ENCODE measurements around the gene KDELR3. TPM values are rescaled to one million over a fixed set of nuclear protein-coding genes. Genes with fewer than 3 reads are reported as not detected.

The KDELR3 gene
- polyA plus RNA-seq, 3 donors: not detected

DNA sequence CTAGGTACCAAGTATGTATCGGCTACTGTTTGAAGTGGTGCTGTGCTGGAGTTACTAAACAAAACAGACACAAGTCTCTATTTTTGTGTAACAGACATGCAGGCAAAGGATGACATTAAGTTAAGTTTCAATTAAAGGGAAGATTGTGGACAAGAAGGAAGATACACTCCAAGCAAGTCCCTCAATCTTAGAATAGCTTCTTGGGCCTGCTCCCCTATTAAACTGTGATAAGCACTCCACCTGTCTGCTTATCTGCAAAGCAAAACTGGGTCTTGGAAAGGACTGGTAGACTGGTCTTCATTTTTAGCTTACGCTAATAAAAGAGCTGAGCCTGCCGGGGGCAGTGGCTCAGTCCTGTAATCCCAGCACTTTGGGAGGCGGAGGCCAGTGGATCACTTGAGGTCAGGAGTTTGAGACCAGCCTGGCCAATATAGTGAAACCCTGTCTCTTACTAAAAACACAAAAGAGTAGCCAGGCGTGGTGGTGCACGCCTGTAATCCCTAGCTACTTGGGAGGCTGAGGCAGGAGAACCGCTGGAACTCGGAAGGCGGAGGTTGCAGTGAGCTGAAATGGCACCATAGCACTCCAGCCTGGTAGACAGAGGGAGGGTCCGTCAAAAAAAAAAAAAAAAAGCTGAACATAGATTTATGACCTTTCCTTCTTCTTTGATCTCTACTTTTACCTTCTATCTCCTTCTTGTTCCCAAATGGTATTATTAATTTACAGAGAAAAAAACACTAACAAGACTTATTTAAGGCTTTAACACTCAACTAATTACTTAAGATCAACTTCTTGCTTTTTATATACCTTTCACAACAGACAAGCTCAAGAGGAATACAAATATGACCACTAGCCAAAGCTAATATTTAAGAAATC is 34.1 kb downstream of the KDELR3 start:
- peaks cover 72% of the 10 kb centered on the region for H4K20me1 ChIP-seq (ENCODE audit: insufficient read depth, low read length)
- Mint-ChIP-seq H3K27me3 (ENCODE audit: low read depth in 3 of 3) (no peaks in the 10 kb centered on the region), H3K27ac (peak overlapping the region in 2 of 7 donors; percentile 66 to 73), H3K36me3 (peaks cover 52 to 75% of the 10 kb centered on the region in 2 donors), H3K4me1 (peaks cover 31% of the 10 kb centered on the region), H3K9me3 (peaks cover 0 to 3% (median 0%) of the 10 kb centered on the region in 7 donors), H3K4me3 (no peak overlapping the region)
- no peaks in the 10 kb centered on the region for H3K9me3 ChIP-seq (replicated peaks in 1 of 2; ENCODE audit: control insufficient read depth in 1 of 2, insufficient read depth in 1 of 2, low read length in 2 of 2)
- H3K79me2 ChIP-seq (ENCODE audit: insufficient read depth, low read length): peaks cover 90% of the 10 kb centered on the region
- peak overlapping the region; percentile 82 for H3K4me2 ChIP-seq (replicated peaks; ENCODE audit: extremely low read depth, low read length, poor library complexity, severe bottlenecking)
- H3K9ac ChIP-seq (ENCODE audit: insufficient read depth, low read length, poor library complexity, severe bottlenecking): no peak overlapping the region
- H3K36me3 ChIP-seq (replicated peaks in 1 of 2; ENCODE audit: control insufficient read depth in 1 of 2, insufficient read depth in 2 of 2, low read length in 2 of 2): peaks cover 51 to 67% of the 10 kb centered on the region in 2 donors
- H3K4me3 ChIP-seq (replicated peaks in 1 of 3; ENCODE audit: low read depth in 2 of 3, low read length in 3 of 3): no peak overlapping the region
- H2AFZ ChIP-seq (ENCODE audit: insufficient read depth, low read depth, low read length, poor library complexity, severe bottlenecking): no peak overlapping the region
- H3K27me3 ChIP-seq (ENCODE audit: control insufficient read depth in 2 of 2, insufficient read depth in 2 of 2, low read length in 2 of 2): no peaks in the 10 kb centered on the region
- intact Hi-C loops (cut with micrococcal nuclease): no loop called here
- H3K4me1 ChIP-seq (ENCODE audit: control insufficient read depth in 1 of 2, insufficient read depth in 2 of 2, low read length in 2 of 2): peaks cover 24 to 32% of the 10 kb centered on the region in 2 donors
- TF ChIP-seq CTCF (IDR thresholded peaks at IDR 0.05): no peak
- no peak overlapping the region for H3K27ac ChIP-seq (ENCODE audit: low read depth in 1 of 2, low read length in 2 of 2)
- DNase-seq: no peak
- WGBS (ENCODE audit: insufficient coverage): 100% methylated on average over 3 of the region's 10 CpGs

DNA sequence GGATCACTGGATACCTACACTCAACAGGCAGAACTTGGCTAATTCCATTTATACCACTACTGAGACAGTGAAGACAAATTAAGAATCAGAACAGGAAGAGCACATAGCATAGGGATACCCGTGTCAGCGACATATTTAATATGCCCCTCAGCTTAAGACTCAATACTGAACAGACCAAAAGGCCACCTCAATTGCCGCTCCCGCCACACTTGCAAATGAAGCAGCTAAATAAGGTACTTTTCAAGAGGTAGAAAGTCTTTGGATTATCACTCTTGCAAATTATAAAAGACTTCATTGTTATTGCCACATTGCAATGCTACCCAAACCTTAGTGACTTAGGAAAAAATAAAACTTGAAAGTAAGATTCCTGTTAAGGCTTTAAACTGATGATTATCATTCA is 35.1 kb downstream of the KDELR3 start:
- Mint-ChIP-seq H3K27me3 (ENCODE audit: low read depth in 3 of 3) (no peaks in the 10 kb centered on the region), H3K4me1 (peaks cover 31% of the 10 kb centered on the region), H3K27ac (peak overlapping the region in 3 of 7 donors; percentile 3 to 46 (median 21)), H3K36me3 (peaks cover 46 to 65% of the 10 kb centered on the region in 2 donors), H3K4me3 (peak overlapping the region in 1 of 2 donors; percentile 28), H3K9me3 (peaks cover 0 to 3% (median 0%) of the 10 kb centered on the region in 7 donors)
- no peak for DNase-seq
- Histone ChIP-seq H3K79me2 (ENCODE audit: insufficient read depth, low read length) (peaks cover 80% of the 10 kb centered on the region), H3K4me2 (replicated peaks; ENCODE audit: extremely low read depth, low read length, poor library complexity, severe bottlenecking) (peak overlapping the region; percentile 82), H3K9ac (ENCODE audit: insufficient read depth, low read length, poor library complexity, severe bottlenecking) (no peak overlapping the region), H3K36me3 (replicated peaks in 1 of 2; ENCODE audit: control insufficient read depth in 1 of 2, insufficient read depth in 2 of 2, low read length in 2 of 2) (peaks cover 41 to 57% of the 10 kb centered on the region in 2 donors), H3K27ac (ENCODE audit: low read depth in 1 of 2, low read length in 2 of 2) (peak overlapping the region in 1 of 2 donors; percentile 46), H4K20me1 (ENCODE audit: insufficient read depth, low read length) (peaks cover 62% of the 10 kb centered on the region), H3K4me1 (ENCODE audit: control insufficient read depth in 1 of 2, insufficient read depth in 2 of 2, low read length in 2 of 2) (peaks cover 25 to 37% of the 10 kb centered on the region in 2 donors), H3K27me3 (ENCODE audit: control insufficient read depth in 2 of 2, insufficient read depth in 2 of 2, low read length in 2 of 2) (no peaks in the 10 kb centered on the region), H3K9me3 (replicated peaks in 1 of 2; ENCODE audit: control insufficient read depth in 1 of 2, insufficient read depth in 1 of 2, low read length in 2 of 2) (no peaks in the 10 kb centered on the region), H2AFZ (ENCODE audit: insufficient read depth, low read depth, low read length, poor library complexity, severe bottlenecking) (no peak overlapping the region), H3K4me3 (replicated peaks in 1 of 3; ENCODE audit: low read depth in 2 of 3, low read length in 3 of 3) (peak overlapping the region in 1 of 3 experiments; percentile 95)
- no CpG with 5 or more reads among the region's 4 CpGs for WGBS (ENCODE audit: insufficient coverage)
- TF ChIP-seq CTCF (IDR thresholded peaks at IDR 0.05): no peak
- intact Hi-C loops (cut with micrococcal nuclease): no loop called here
